Erythroblast (primary cell): Measurements from ENCODE around the gene GCNT2.

Experiments used
- GATA1 ChIP-seq: IDR thresholded peaks from 2 replicates; pipeline ENCODE4 v1.6.1; 2011; ENCODE audit warnings: low read depth, mild to moderate bottlenecking, control low read depth, low read length, moderate library complexity
- POLR2A ChIP-seq: IDR thresholded peaks from 2 replicates; pipeline ENCODE4 v1.6.1; 2011; ENCODE audit warnings: mild to moderate bottlenecking, low read length

DNA sequence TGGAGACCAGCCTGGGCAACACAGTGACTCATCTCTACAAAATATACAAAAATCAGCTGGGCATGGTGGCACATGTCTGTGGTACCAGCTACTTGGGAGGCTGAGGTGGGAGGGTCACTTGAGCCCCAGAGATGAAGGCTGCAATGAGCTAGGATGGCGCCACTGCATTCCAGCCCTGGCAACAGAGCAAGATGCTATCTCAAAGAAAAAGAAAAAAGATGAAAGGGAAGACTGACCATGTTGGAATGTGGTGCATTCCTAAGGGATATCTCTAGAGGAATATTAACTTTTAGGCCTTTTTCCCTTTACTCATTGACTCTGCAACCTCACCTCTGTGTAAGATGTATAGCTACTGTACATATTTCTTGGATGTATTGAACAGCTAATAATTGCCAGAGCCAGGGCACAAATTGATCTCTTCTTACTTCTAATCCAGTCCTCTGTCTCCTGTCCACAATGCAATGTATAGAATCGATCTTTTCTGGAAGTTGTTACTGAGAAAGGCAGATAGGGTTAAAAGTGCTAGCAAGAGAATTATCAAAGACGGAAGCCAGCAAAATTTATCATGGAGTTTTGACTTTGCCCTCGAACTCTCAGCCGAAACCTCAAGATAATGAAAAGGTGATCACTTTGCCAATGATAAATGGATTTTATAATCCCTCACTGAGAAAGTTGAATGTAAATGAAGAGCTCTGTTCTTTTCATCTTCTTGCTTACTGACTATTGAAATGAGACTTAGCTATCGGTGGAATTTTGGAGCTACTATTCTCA, 46.3 kb downstream of the GCNT2 start:
- TF ChIP-seq POLR2A (no peak), GATA1 (no peak)
